NB4 (cell line): ENCODE results near the gene SLC35G3.

Experiments used
- DNase-seq: peaks from one replicate; pipeline ENCODE4 v3.0.0; 2010; ENCODE audit warnings: low read depth
- H3K4me3 ChIP-seq: one replicate; pipeline ENCODE4 v1.5.1; 2011; ENCODE audit warnings: mild to moderate bottlenecking, low read depth, low read length, moderate library complexity
- CTCF ChIP-seq: IDR thresholded peaks from one replicate; pipeline ENCODE4 v1.5.1; 2012; ENCODE audit warnings: low read depth, low read length
- MYC ChIP-seq: IDR thresholded peaks from 2 replicates; pipeline ENCODE4 v1.6.1; 2011; ENCODE audit warnings: low read depth, low read length
- POLR2A ChIP-seq: IDR thresholded peaks from 2 replicates; pipeline ENCODE4 v1.6.1; 2011; ENCODE audit warnings: mild to moderate bottlenecking; ENCODE audit not compliant: insufficient read length; ENCODE audit errors: extremely low read depth
- TF ChIP-seq, protein P1 (sequence below): IDR thresholded peaks from 2 replicates; pipeline ENCODE4 v1.6.1; 2011; ENCODE audit warnings: low read depth, low read length

The SLC35G3 gene

GRCh38 chr17:35166526-35166925 lies 27.7 kb downstream of the SLC35G3 start:
- H3K4me3 ChIP-seq: no peak overlapping the region
- DNase-seq: no peak
- TF ChIP-seq MYC (no peak), CTCF (no peak), POLR2A (no peak)
- TF ChIP-seq, protein P1, sequence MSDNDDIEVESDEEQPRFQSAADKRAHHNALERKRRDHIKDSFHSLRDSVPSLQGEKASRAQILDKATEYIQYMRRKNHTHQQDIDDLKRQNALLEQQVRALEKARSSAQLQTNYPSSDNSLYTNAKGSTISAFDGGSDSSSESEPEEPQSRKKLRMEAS: no peak

DNA sequence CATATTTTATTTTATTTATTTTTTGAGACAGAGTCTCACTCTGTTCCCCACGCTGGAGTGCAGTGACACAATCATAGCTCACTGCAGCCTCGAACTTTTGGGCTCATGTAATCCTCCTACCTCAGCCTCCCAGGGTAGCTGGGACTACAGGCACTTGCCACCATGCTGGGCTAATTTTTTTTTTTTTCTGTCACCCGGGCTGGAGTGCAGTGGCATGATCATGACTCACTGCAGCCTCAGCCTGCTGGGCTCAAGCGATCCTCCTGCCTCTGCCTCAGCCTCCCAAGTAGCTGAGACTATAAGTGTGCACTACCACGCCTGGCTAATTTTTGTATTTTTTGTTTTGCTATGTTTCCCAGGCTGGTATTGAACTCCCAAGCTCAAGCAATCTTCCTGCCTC lies 29.5 kb downstream of the SLC35G3 start:
- no peak overlapping the region for H3K4me3 ChIP-seq
- DNase-seq: no peak
- TF ChIP-seq CTCF (no peak), POLR2A (no peak), MYC (no peak)
- TF ChIP-seq, protein P1: no peak

GRCh38 chr17:35163886-35164285 lies 30.3 kb downstream of the SLC35G3 start:
- TF ChIP-seq, protein P1: no peak
- TF ChIP-seq CTCF (no peak), POLR2A (no peak), MYC (no peak)
- no peak overlapping the region for H3K4me3 ChIP-seq
- DNase-seq: no peak

DNA sequence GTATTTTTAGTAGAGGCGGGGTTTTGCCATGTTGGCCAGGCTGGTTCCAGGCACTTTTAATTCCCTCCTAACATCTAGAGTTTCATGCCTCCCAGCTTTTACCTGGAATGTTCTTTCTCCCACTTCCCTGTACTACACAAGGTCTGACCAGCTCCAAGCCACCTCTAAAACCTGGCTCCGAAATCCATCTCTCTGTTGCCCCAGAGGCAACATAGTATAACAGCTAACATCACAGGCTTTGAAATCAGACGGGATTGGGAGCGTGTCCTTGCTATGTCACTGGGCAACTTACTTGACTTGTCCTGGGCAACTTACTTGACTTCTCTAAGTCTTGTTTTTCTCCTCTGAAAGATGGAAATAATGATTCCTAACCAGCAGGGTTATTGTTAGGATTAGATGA lies 31.4 kb downstream of the SLC35G3 start:
- DNase-seq: no peak
- H3K4me3 ChIP-seq: no peak overlapping the region
- TF ChIP-seq MYC (no peak), POLR2A (no peak), CTCF (no peak)
- TF ChIP-seq, protein P1: no peak

DNA sequence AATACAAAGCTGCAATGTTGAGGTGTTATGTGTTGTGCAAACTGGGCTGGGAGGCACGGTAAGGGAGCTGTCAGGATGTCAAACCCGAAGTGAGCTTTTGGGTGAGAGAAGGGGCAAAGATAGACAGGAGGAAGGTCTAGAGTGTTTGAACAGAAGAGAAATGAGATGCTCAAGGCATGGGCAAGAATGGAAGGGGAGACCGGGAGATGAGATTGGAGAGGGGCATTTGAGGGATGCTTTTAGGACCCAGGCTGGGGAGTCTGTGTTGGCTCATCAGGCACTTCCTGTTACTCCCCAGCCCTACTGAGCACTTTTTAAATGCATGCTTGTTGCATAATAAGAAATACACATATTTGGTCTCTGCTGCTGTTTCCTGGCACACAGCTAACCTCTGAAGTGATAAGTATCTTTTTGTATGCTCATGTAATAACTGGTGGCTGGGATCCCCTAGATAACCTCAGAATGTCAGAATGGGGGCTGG lies 32.9 kb downstream of the SLC35G3 start:
- DNase-seq: peak; percentile 87
- TF ChIP-seq CTCF: no peak
- peak; percentile 48; the same call in 1 of the 2 replicates for TF ChIP-seq MYC
- TF ChIP-seq, protein P1: peak; percentile 62; the same call in 1 of the 2 replicates
- peak overlapping the region; percentile 12 for H3K4me3 ChIP-seq
